MCF 10A (cell line): ENCODE results near the gene CCDC134. TPM values are rescaled to one million over a fixed set of nuclear protein-coding genes. Genes with fewer than 3 reads are reported as not detected.

ENCODE experiments used
- BruUV-seq: library from RNA; stranded (reverse); fragments of 400-500 nt; replicated peaks from 2 replicates; lab custom pipeline; 2021; lab: Mats Ljungman, UMichigan
- CTCF ChIA-PET: fragments of 300-600 bp; sonication (Branson Sonifier 250); formaldehyde crosslinking; extraction: SDS; loops from one replicate; lab custom pipeline; 2021; ENCODE audit warnings: antibody characterized with exemption, inconsistent platforms; lab: Yijun Ruan, JAX
- POLR2A ChIA-PET: fragments of 300-600, 350-650 bp; sonication (Branson Sonifier 250); formaldehyde crosslinking; extraction: SDS; loops from one replicate; lab custom pipeline; 2020; ENCODE audit warnings: antibody characterized with exemption, inconsistent platforms; lab: Yijun Ruan, JAX
- DNase-seq: peaks from one replicate; pipeline ENCODE4 v3.0.0-alpha.2; 2018; ENCODE audit not compliant: unreplicated experiment
- H3K27ac Mint-ChIP-seq: one replicate; pipeline ENCODE4 v1.8.0; 2022; ENCODE audit warnings: mild to moderate bottlenecking, low read depth, mixed read lengths; ENCODE audit not compliant: unreplicated experiment
- H3K27me3 Mint-ChIP-seq: one replicate; pipeline ENCODE4 v1.8.0; 2022; ENCODE audit warnings: mixed read lengths; ENCODE audit not compliant: insufficient read depth, unreplicated experiment
- H3K36me3 Mint-ChIP-seq: one replicate; pipeline ENCODE4 v1.8.0; 2022; ENCODE audit warnings: mild to moderate bottlenecking, moderate library complexity, mixed read lengths; ENCODE audit not compliant: insufficient read depth, unreplicated experiment
- H3K4me1 Mint-ChIP-seq: one replicate; pipeline ENCODE4 v1.8.0; 2022; ENCODE audit warnings: mixed read lengths; ENCODE audit not compliant: insufficient read depth, unreplicated experiment
- H3K4me3 Mint-ChIP-seq: one replicate; pipeline ENCODE4 v1.8.0; 2022; ENCODE audit warnings: mild to moderate bottlenecking, moderate library complexity, mixed read lengths; ENCODE audit not compliant: unreplicated experiment
- H3K9me3 Mint-ChIP-seq: one replicate; pipeline ENCODE4 v1.8.0; 2022; ENCODE audit warnings: mixed read lengths; ENCODE audit not compliant: unreplicated experiment
- CTCF ChIP-seq: fragments of 200-600 bp; IDR thresholded peaks from one replicate; pipeline ENCODE4 v1.8.0; 2022; ENCODE audit warnings: antibody characterized with exemption, mild to moderate bottlenecking; ENCODE audit not compliant: unreplicated experiment
- intact Hi-C: fragments of 100-400 bp; cut with micrococcal nuclease; formaldehyde crosslinking; loops from 2 replicates; pipeline ENCODE4 v1.14.1; 2022
- total RNA-seq: library from RNA; stranded (reverse); gene quantifications from 2 replicates; pipeline ENCODE4 v1.2.3, GENCODE V29; 2022

The CCDC134 gene
- total RNA-seq, 1 experiment from 2014 or later: 4.0 TPM

DNA sequence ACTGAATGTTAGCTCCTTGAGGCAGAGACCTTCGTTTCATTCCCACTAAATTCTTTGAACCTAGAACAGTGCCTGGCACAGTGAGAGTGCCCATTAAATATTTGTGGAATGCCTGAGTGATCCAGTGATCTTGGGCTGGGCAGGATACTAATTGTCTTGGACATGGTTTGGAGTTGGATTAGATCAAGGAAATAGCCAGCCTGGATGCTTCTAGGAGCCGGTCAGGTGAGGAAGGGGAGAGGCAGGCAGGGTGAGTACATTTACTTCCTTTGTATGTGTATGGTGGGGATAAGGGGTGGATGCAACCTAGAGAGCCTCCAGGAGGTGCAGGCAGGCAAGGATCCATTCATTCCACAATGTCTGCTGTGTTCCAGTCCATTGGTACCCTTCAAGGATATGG, 36.1 kb downstream of the CCDC134 start:
- ChIA-PET POLR2A (interaction anchor here (0.6 to 7.0 kb wide), 3 partner anchors 8 to 217 kb away, joined by 3 to 98 read pairs (median 41); no protein-coding TSS in a partner anchor), CTCF (interaction anchor here (1.0 kb wide), 1 partner anchor 11 kb away, joined by 3 read pairs; no protein-coding TSS in a partner anchor)
- no peak overlapping the region for H3K4me3 Mint-ChIP-seq
- intact Hi-C loops: no loop called here
- peaks cover 52% of the 10 kb centered on the region for H3K4me1 Mint-ChIP-seq
- H3K27me3 Mint-ChIP-seq: no peaks in the 10 kb centered on the region
- TF ChIP-seq CTCF: no peak
- no TSS peak for BruUV-seq
- peaks cover 40% of the 10 kb centered on the region for H3K36me3 Mint-ChIP-seq
- no peak for DNase-seq
- no peaks in the 10 kb centered on the region for H3K9me3 Mint-ChIP-seq
- peak overlapping the region; percentile 59 for H3K27ac Mint-ChIP-seq

DNA sequence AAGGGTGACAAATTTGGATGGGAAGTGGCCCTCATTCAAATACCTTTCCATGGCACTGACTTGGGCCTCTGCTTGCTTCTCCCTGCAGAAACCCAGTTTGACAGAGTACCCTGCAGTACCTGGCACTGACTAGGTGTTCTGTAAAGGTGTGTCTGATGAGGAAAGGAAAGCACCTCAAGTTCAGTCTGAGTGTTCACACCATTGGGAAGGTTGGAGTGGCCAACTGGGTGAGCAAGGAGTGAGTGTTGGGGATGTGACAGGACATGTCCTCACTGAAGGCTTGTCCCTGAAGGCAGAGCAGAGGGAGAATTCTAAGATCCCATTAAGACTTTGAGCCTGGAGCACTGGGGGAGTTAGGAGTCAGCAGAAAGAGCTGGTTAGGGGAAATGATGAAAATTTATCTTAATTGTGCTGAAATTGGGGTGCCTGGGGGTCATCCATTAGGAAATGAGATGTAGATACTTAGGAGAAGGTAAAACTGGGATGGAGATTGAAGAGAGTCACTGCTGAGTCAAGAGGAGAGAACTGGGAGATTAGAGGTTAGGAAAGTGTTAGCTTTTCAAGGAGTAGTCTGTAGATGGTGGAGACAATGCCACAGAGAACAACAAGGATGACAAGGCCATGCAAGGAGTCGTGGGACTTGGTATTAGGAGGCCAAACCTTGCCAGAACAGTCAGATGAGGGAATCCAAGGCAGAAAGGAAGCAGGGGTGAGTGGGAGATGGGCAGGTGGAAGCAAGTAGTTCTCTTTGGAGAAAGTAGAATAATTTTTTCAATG, 38.6 kb downstream of the CCDC134 start:
- ChIA-PET POLR2A (interaction anchor here (0.7 to 2.1 kb wide), 6 partner anchors 8 to 152 kb away, joined by 4 to 17 read pairs (median 6); no protein-coding TSS in a partner anchor), CTCF (interaction anchor here (2.8 kb wide), 1 partner anchor 141 kb away, joined by 8 read pairs; no protein-coding TSS in a partner anchor)
- Mint-ChIP-seq H3K27ac (peak overlapping the region; percentile 86), H3K4me3 (peak overlapping the region; percentile 20), H3K36me3 (peaks cover 57% of the 10 kb centered on the region), H3K4me1 (peaks cover 53% of the 10 kb centered on the region), H3K27me3 (no peaks in the 10 kb centered on the region), H3K9me3 (no peaks in the 10 kb centered on the region)
- peak; percentile 45 for DNase-seq
- no peak for TF ChIP-seq CTCF
- no TSS peak for BruUV-seq
- intact Hi-C loops: no loop called here

DNA sequence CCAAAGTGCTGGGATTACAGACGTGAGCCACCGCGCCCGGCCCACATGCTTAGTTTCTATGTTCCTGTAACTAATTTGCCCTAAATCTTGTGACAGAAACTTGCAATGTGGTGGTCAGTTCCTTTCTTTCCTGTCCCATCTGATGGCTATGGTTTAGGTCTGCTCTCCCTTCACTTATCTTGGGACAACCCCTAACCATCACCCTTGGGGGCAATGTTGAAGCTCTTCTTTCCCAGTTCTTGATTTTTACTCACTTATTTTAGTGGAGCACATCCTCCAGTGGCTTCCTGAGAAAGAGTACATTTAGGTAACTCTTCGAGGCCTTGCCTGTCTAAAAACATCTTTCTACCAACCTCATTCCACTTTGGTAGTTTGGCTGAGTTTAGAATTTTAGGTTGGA, 39.7 kb downstream of the CCDC134 start:
- no TSS peak for BruUV-seq
- POLR2A ChIA-PET: interaction anchor here (1.8 kb wide), 1 partner anchor 12 kb away, joined by 7 read pairs; no protein-coding TSS in a partner anchor
- Mint-ChIP-seq H3K36me3 (peaks cover 56% of the 10 kb centered on the region), H3K27ac (peak overlapping the region; percentile 86), H3K4me3 (no peak overlapping the region), H3K9me3 (no peaks in the 10 kb centered on the region), H3K4me1 (peaks cover 52% of the 10 kb centered on the region), H3K27me3 (no peaks in the 10 kb centered on the region)
- intact Hi-C loops: no loop called here
- CTCF ChIA-PET: interaction anchor here (0.6 to 2.8 kb wide), 4 partner anchors 17 to 142 kb away, joined by 4 to 8 read pairs (median 4); no protein-coding TSS in a partner anchor
- no peak for DNase-seq
- no peak for TF ChIP-seq CTCF

DNA sequence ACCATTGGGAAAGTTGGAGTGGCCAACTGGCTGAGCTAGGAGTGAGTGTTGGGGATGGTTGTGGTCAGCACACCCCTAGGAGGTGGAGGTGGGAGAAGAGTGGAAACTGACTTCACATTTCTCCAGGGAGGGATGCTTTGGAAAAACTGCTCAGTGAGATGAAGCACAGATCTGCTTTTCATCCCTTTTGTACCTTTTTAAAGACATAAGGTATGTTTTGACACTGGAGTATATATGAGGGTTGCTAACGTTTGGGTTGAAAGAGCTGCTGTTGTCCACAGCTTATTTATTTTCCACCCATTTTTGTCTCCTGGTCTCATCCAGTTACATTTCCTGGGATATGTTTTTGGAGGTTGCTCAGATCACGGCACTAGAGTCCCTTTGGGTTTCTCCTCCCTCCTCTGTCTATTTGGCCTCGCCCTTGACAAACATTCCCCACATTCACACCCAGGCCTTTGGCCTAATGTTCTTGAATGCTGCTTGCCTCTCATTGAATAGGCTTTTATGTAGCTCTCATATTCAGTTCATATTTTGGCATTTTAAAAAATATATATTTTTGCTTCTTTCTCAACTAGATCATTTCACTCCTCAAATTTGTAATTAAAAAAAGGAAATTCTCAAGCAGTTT, 40.7 kb downstream of the CCDC134 start:
- H3K4me1 Mint-ChIP-seq: peaks cover 57% of the 10 kb centered on the region
- H3K36me3 Mint-ChIP-seq: peaks cover 53% of the 10 kb centered on the region
- POLR2A ChIA-PET: interaction anchor here (1.0 to 7.6 kb wide), 4 partner anchors 8 to 34 kb away, joined by 3 to 98 read pairs (median 19); partner anchors contain the start of gene SREBF2
- BruUV-seq: no TSS peak
- H3K4me3 Mint-ChIP-seq: no peak overlapping the region
- intact Hi-C loops: no loop called here
- TF ChIP-seq CTCF: no peak
- CTCF ChIA-PET: interaction anchor here (1.3 to 1.6 kb wide), 2 partner anchors 16 to 95 kb away, joined by 4 read pairs; no protein-coding TSS in a partner anchor
- no peaks in the 10 kb centered on the region for H3K9me3 Mint-ChIP-seq
- peak overlapping the region; percentile 86 for H3K27ac Mint-ChIP-seq
- no peaks in the 10 kb centered on the region for H3K27me3 Mint-ChIP-seq
- no peak for DNase-seq
